Measurements from ENCODE around the gene ATIC. TPM values are rescaled to one million over a fixed set of nuclear protein-coding genes. Genes with fewer than 3 reads are reported as not detected.

The ATIC gene
- total and polyA plus RNA-seq, 2 donors (not counting 1 experiment from before 2014, with no cell fraction given), result 40.3 to 92.7 TPM

- DNase-seq (ENCODE audit: low read depth in 2 of 2), result no peak
- H3K4me1 ChIP-seq (ENCODE audit: control insufficient read depth, extremely low read depth, insufficient read depth, low read length), result peaks cover 19% of the 10 kb centered on the region
- peaks cover 18% of the 10 kb centered on the region for H3K36me3 ChIP-seq (ENCODE audit: control insufficient read depth, insufficient read depth, low read length)
- no peak overlapping the region for H2AFZ ChIP-seq (ENCODE audit: low read length)
- peaks cover 2% of the 10 kb centered on the region for H4K20me1 ChIP-seq (ENCODE audit: control insufficient read depth, extremely low read depth, insufficient read depth, low read length)
- no peak overlapping the region for H3K4me2 ChIP-seq (ENCODE audit: extremely low read depth, insufficient read depth, low read length)
- no peak overlapping the region for H3K27ac ChIP-seq (ENCODE audit: insufficient read depth, low read length)
- H3K27me3 ChIP-seq (ENCODE audit: control insufficient read depth, insufficient read depth, low read length), result no peaks in the 10 kb centered on the region
- H3K9me3 ChIP-seq (ENCODE audit: control insufficient read depth, insufficient read depth, low read depth, low read length), result no peaks in the 10 kb centered on the region
- no peak overlapping the region for H3K4me3 ChIP-seq (replicated peaks in 1 of 4; ENCODE audit: control extremely low read depth in 1 of 4, insufficient read depth in 1 of 4, low read depth in 3 of 4, low read length in 4 of 4)
- H3K79me2 ChIP-seq (ENCODE audit: control insufficient read depth, insufficient read depth, low read length), result peaks cover 6% of the 10 kb centered on the region
- no peak overlapping the region for H3K9ac ChIP-seq (ENCODE audit: insufficient read depth, low read length)
- no peak for TF ChIP-seq EZH2 (IDR thresholded peaks at IDR 0.05; ENCODE audit: low read length, missing control alignments)
Measured at GRCh38 chr2:215399067-215399716, 87.3 kb downstream of the ATIC start.

Other genes with a start within 250 kb of the ATIC start
- under 0.01 TPM in 2 replicates for gene ABCA12, start 173.4 kb upstream of the ATIC start, total RNA-seq
- 0.01 and 0.02 TPM in 2 replicates for gene ABCA12, start 173.4 kb upstream of the ATIC start, polyA plus RNA-seq
- gene FN1, start 124.0 kb downstream of the ATIC start, total RNA-seq, result 3,444 and 5,906 TPM in 2 replicates
- 3,495 and 3,629 TPM in 2 replicates for gene FN1, start 124.0 kb downstream of the ATIC start, polyA plus RNA-seq